22Rv1 (cell line): ENCODE data around the gene GNPTAB.

ENCODE experiments used
- ZFX ChIP-seq: fragments of 450-650 bp; IDR thresholded peaks from 2 replicates; pipeline ENCODE4 v1.6.1; 2017; ENCODE audit warnings: antibody characterized with exemption, borderline replicate concordance
- TF ChIP-seq, protein P1 (sequence below): fragments of 450-650 bp; IDR thresholded peaks from 2 replicates; pipeline ENCODE4 v1.5.1; 2017; ENCODE audit warnings: mild to moderate bottlenecking

DNA sequence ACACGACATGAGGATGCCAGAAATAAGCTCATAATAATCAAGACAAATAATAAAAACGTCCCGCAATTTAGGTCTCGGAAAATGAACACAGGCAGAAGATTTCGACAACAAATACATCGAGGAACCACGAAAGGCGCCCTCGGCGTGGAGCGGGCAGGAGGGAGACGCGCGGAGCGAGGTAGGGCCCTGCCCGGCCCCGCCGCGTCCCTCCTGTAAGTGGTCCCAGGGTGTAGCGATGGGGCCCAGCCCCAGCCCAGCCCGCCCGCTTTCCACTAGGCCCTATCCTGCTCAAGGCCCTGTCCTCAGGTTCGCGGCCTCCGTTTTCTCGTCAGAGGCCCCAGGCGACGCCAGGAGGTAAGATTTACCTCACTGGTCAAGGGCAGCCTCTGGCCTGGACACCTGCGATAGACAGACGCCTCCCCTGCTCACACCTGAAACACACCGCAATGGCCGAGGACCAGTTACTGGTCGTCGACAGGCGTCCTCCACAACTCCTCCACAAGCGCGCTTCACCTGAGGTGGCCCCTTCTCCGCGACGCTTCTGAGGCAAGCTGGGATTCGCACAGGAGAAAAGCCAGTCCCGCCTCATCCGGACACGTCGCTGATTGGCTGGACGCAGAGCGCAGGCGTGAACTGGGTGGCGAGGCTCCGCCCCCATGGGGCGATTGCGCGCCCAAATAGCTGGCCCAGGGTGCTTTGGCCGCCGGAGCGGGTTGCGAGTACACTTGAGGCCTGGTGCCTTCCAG is 91.7 kb downstream of the GNPTAB start, which contains the start of gene SYCP3:
- TF ChIP-seq, protein P1, sequence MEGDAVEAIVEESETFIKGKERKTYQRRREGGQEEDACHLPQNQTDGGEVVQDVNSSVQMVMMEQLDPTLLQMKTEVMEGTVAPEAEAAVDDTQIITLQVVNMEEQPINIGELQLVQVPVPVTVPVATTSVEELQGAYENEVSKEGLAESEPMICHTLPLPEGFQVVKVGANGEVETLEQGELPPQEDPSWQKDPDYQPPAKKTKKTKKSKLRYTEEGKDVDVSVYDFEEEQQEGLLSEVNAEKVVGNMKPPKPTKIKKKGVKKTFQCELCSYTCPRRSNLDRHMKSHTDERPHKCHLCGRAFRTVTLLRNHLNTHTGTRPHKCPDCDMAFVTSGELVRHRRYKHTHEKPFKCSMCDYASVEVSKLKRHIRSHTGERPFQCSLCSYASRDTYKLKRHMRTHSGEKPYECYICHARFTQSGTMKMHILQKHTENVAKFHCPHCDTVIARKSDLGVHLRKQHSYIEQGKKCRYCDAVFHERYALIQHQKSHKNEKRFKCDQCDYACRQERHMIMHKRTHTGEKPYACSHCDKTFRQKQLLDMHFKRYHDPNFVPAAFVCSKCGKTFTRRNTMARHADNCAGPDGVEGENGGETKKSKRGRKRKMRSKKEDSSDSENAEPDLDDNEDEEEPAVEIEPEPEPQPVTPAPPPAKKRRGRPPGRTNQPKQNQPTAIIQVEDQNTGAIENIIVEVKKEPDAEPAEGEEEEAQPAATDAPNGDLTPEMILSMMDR = no peak
- TF ChIP-seq ZFX = no peak
